GM23338 (cell line): ENCODE measurements around the gene TMEM169. TPM values are rescaled to one million over a fixed set of nuclear protein-coding genes. Genes with fewer than 3 reads are reported as not detected.

Experiments
- ATAC-seq: fragments of 200-7000 bp; cut with Tn5 transposase; 3 replicates; pipeline ENCODE4 v1.9.1; 2020
- DNase-seq: peaks from one replicate; pipeline ENCODE4 v3.0.0-alpha.2; 2015; ENCODE audit warnings: low spot score
- H2AFZ ChIP-seq: fragments of 200-600 bp; sonication (generic); 2 replicates; pipeline ENCODE4 v1.8.0; 2016; ENCODE audit warnings: antibody characterized with exemption, mild to moderate bottlenecking, moderate library complexity
- H3F3A ChIP-seq: fragments of 200-600 bp; sonication (generic); replicated peaks from 2 replicates; pipeline ENCODE4 v1.8.0; 2017; ENCODE audit warnings: antibody characterized with exemption, mixed run types, low read depth
- H3K27ac ChIP-seq: fragments of 200-600 bp; sonication (generic); 2 replicates; pipeline ENCODE4 v1.6.1; 2016; ENCODE audit warnings: low read depth
- H3K27me3 ChIP-seq: fragments of 200-600 bp; sonication (generic); 2 replicates; pipeline ENCODE4 v1.8.0; 2016; ENCODE audit warnings: mild to moderate bottlenecking, mixed run types, moderate library complexity; ENCODE audit not compliant: insufficient read depth
- H3K36me3 ChIP-seq: fragments of 200-600 bp; sonication (generic); 2 replicates; pipeline ENCODE4 v1.8.0; 2016; ENCODE audit warnings: mild to moderate bottlenecking; ENCODE audit not compliant: insufficient read depth
- H3K4me1 ChIP-seq: fragments of 200-600 bp; sonication (generic); 2 replicates; pipeline ENCODE4 v1.8.0; 2016; ENCODE audit warnings: mild to moderate bottlenecking, moderate library complexity; ENCODE audit not compliant: insufficient read depth
- H3K4me2 ChIP-seq: fragments of 200-600 bp; sonication (generic); 2 replicates; pipeline ENCODE4 v1.7.1; 2017; ENCODE audit warnings: mixed run types
- H3K4me3 ChIP-seq: fragments of 200-600 bp; sonication (generic); 2 replicates; pipeline ENCODE4 v1.6.1; 2016; ENCODE audit warnings: mixed run types
- H3K79me2 ChIP-seq: fragments of 200-600 bp; sonication (generic); replicated peaks from 2 replicates; pipeline ENCODE4 v1.8.0; 2017; ENCODE audit warnings: mild to moderate bottlenecking; ENCODE audit not compliant: insufficient read depth
- H3K9me2 ChIP-seq: fragments of 200-600 bp; sonication (generic); 2 replicates; pipeline ENCODE4 v1.8.0; 2017; ENCODE audit not compliant: insufficient read depth
- H4K20me1 ChIP-seq: fragments of 200-600 bp; sonication (generic); replicated peaks from 2 replicates; pipeline ENCODE4 v1.8.0; 2017; ENCODE audit warnings: mild to moderate bottlenecking; ENCODE audit not compliant: insufficient read depth
- H3K27ac Mint-ChIP-seq: 2 replicates; pipeline ENCODE4 v1.8.0; 2020; ENCODE audit warnings: inconsistent platforms, mild to moderate bottlenecking, moderate library complexity, mixed read lengths
- H3K27me3 Mint-ChIP-seq: 3 replicates; pipeline ENCODE4 v1.8.0; 2022; ENCODE audit warnings: low read depth, mild to moderate bottlenecking, moderate library complexity, mixed read lengths, inconsistent platforms; ENCODE audit not compliant: insufficient read depth, poor library complexity
- H3K36me3 Mint-ChIP-seq: 3 replicates; pipeline ENCODE4 v1.8.0; 2021; ENCODE audit warnings: low read depth, mild to moderate bottlenecking, inconsistent platforms, moderate library complexity, mixed read lengths
- H3K4me1 Mint-ChIP-seq: 3 replicates; pipeline ENCODE4 v1.8.0; 2020; ENCODE audit warnings: mild to moderate bottlenecking, inconsistent platforms, mixed read lengths
- H3K4me3 Mint-ChIP-seq: 3 replicates; pipeline ENCODE4 v1.8.0; 2021; ENCODE audit warnings: moderate library complexity, mild to moderate bottlenecking, inconsistent platforms, mixed read lengths
- H3K9me3 Mint-ChIP-seq: 3 replicates; pipeline ENCODE4 v1.8.0; 2020; ENCODE audit warnings: moderate library complexity, mild to moderate bottlenecking, inconsistent platforms, mixed read lengths
- EZH2 ChIP-seq: fragments of 200-600 bp; sonication (generic); IDR thresholded peaks from one replicate; pipeline ENCODE4 v1.8.0; 2017; ENCODE audit warnings: antibody characterized with exemption, mild to moderate bottlenecking, low read depth; ENCODE audit not compliant: unreplicated experiment
- EZH2phosphoT487 ChIP-seq: fragments of 200-600 bp; sonication (generic); IDR thresholded peaks from one replicate; pipeline ENCODE4 v1.8.1; 2018; ENCODE audit warnings: antibody characterized with exemption; ENCODE audit not compliant: unreplicated experiment
- JUNB ChIP-seq: IDR thresholded peaks from one replicate; pipeline ENCODE4 v1.6.1; 2016; ENCODE audit warnings: antibody characterized with exemption; ENCODE audit not compliant: unreplicated experiment
- NANOG ChIP-seq: IDR thresholded peaks from 2 replicates; pipeline ENCODE4 v1.6.1; 2016; ENCODE audit warnings: antibody characterized with exemption, borderline replicate concordance
- ZNF331 ChIP-seq: fragments of 250-450 bp; sonication (Bioruptor Pico); IDR thresholded peaks from 2 replicates; pipeline ENCODE4 v1.5.0; 2020; ENCODE audit warnings: low read depth, mild to moderate bottlenecking, moderate library complexity
- polyA plus RNA-seq: library from polyadenylated mRNA; unstranded; fragments of >200 nt; fragmentation: Nextera tagmentation; extraction: Ambion mirVana; gene quantifications from 2 replicates; pipeline ENCODE4 v1.2.1, GENCODE V29; 2016
- total RNA-seq: library from RNA; depleted of rRNA; stranded (reverse); fragments of >200 nt; shearing (Covaris generic); gene quantifications from 2 replicates; pipeline ENCODE4 v1.2.3, GENCODE V29; 2014
- TF ChIP-seq, protein P1 (sequence below): fragments of 250-450 bp; sonication (Bioruptor Pico); IDR thresholded peaks from 2 replicates; pipeline ENCODE4 v1.5.0; 2020; ENCODE audit warnings: mild to moderate bottlenecking, moderate library complexity
- TF ChIP-seq, protein P2 (sequence below): IDR thresholded peaks from 2 replicates; pipeline ENCODE4 v1.6.1; 2016; ENCODE audit warnings: antibody characterized with exemption
- TF ChIP-seq, protein P3 (sequence below): IDR thresholded peaks from one replicate; pipeline ENCODE4 v1.6.1; 2018; ENCODE audit warnings: antibody characterized with exemption; ENCODE audit not compliant: unreplicated experiment
- TF ChIP-seq, protein P4 (sequence below), 2 experiments: fragments of 200-600 bp in 1 of 2; sonication (generic) in 1 of 2; conservative IDR thresholded peaks; 2 replicates each; pipeline versions ENCODE4 v1.5.1 to v1.6.1; 2016 to 2017; ENCODE audit warnings: antibody characterized with exemption in 2 of 2, low read depth in 2 of 2, mild to moderate bottlenecking in 2 of 2, moderate library complexity in 1 of 2

Gene TMEM169
- total and polyA plus RNA-seq, 2 experiments from 2014 or later, result 1.4 to 3.9 TPM

DNA sequence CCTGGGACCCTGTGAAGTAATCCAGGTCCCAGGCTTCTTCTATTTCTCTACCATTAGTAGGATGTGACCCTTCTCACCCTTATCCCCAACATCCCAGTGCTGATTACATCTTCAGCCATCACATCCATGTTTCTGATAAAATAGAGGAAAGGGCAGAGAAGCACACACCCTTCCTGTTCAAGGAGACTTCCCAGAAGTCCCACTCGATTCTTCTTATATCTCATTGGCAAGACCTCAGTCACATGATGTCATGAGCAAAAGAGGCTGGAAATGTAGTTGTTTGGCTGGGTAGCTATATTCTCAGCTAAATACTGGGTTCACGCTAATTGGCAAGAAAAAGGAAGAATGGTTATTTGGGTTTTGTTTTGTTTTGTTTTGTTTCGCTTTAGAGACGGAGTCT is 19.4 kb downstream of the TMEM169 start:
- no peak overlapping the region for H3K4me2 ChIP-seq
- Mint-ChIP-seq H3K9me3 (no peaks in the 10 kb centered on the region), H3K4me1 (0 out of 3 replicates have a peak, but pooled peaks cover 2% of the 10 kb centered on the region), H3K27me3 (no peaks in the 10 kb centered on the region), H3K36me3 (no peaks in the 10 kb centered on the region), H3K4me3 (no peak overlapping the region), H3K27ac (no peak overlapping the region)
- H3K27me3 ChIP-seq, result no peaks in the 10 kb centered on the region
- H4K20me1 ChIP-seq, result no peaks in the 10 kb centered on the region
- ATAC-seq (no peak), DNase-seq (no peak)
- no peaks in the 10 kb centered on the region for H3K4me1 ChIP-seq
- H3K4me3 ChIP-seq, result no peak overlapping the region
- H3K36me3 ChIP-seq, result no peaks in the 10 kb centered on the region
- no peaks in the 10 kb centered on the region for H3K79me2 ChIP-seq
- H2AFZ ChIP-seq, result no peak overlapping the region
- H3F3A ChIP-seq, result no peaks in the 10 kb centered on the region
- 0 out of 2 replicates have a peak, but pooled peaks cover 4% of the 10 kb centered on the region for H3K9me2 ChIP-seq
- H3K27ac ChIP-seq, result no peak overlapping the region
- TF ChIP-seq, protein P1, sequence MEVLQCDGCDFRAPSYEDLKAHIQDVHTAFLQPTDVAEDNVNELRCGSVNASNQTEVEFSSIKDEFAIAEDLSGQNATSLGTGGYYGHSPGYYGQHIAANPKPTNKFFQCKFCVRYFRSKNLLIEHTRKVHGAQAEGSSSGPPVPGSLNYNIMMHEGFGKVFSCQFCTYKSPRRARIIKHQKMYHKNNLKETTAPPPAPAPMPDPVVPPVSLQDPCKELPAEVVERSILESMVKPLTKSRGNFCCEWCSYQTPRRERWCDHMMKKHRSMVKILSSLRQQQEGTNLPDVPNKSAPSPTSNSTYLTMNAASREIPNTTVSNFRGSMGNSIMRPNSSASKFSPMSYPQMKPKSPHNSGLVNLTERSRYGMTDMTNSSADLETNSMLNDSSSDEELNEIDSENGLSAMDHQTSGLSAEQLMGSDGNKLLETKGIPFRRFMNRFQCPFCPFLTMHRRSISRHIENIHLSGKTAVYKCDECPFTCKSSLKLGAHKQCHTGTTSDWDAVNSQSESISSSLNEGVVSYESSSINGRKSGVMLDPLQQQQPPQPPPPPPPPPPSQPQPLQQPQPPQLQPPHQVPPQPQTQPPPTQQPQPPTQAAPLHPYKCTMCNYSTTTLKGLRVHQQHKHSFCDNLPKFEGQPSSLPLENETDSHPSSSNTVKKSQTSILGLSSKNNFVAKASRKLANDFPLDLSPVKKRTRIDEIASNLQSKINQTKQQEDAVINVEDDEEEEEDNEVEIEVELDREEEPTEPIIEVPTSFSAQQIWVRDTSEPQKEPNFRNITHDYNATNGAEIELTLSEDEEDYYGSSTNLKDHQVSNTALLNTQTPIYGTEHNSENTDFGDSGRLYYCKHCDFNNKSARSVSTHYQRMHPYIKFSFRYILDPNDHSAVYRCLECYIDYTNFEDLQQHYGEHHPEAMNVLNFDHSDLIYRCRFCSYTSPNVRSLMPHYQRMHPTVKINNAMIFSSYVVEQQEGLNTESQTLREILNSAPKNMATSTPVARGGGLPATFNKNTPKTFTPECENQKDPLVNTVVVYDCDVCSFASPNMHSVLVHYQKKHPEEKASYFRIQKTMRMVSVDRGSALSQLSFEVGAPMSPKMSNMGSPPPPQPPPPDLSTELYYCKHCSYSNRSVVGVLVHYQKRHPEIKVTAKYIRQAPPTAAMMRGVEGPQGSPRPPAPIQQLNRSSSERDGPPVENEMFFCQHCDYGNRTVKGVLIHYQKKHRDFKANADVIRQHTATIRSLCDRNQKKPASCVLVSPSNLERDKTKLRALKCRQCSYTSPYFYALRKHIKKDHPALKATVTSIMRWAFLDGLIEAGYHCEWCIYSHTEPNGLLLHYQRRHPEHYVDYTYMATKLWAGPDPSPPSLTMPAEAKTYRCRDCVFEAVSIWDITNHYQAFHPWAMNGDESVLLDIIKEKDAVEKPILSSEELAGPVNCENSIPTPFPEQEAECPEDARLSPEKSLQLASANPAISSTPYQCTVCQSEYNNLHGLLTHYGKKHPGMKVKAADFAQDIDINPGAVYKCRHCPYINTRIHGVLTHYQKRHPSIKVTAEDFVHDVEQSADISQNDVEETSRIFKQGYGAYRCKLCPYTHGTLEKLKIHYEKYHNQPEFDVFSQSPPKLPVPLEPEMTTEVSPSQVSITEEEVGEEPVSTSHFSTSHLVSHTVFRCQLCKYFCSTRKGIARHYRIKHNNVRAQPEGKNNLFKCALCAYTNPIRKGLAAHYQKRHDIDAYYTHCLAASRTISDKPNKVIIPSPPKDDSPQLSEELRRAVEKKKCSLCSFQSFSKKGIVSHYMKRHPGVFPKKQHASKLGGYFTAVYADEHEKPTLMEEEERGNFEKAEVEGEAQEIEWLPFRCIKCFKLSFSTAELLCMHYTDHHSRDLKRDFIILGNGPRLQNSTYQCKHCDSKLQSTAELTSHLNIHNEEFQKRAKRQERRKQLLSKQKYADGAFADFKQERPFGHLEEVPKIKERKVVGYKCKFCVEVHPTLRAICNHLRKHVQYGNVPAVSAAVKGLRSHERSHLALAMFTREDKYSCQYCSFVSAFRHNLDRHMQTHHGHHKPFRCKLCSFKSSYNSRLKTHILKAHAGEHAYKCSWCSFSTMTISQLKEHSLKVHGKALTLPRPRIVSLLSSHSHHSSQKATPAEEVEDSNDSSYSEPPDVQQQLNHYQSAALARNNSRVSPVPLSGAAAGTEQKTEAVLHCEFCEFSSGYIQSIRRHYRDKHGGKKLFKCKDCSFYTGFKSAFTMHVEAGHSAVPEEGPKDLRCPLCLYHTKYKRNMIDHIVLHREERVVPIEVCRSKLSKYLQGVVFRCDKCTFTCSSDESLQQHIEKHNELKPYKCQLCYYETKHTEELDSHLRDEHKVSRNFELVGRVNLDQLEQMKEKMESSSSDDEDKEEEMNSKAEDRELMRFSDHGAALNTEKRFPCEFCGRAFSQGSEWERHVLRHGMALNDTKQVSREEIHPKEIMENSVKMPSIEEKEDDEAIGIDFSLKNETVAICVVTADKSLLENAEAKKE (CRISPR knock-in tag), result no peak
- no peak for TF ChIP-seq EZH2

DNA sequence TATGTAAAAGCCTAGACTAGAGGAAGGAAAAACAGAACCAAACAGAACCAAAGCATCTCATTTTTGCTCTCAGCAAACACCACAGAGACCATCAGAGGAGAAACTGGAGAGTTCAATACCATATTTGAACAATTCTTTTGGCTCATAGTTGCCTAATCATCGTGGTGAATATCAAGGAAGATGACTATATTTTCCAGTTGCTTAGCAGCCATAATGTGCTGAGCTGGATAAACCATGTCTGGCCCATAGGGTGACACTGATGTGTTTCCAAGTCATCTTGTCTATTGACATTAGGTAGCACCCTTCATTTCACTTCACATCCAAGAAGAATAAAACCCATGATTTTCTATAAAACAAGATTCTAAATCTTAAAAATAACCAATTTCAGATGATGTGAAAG is 21.5 kb downstream of the TMEM169 start:
- no peak overlapping the region for H3K4me3 Mint-ChIP-seq
- Histone ChIP-seq H3F3A (no peaks in the 10 kb centered on the region), H3K27me3 (no peaks in the 10 kb centered on the region), H3K4me3 (no peak overlapping the region), H3K4me1 (peaks cover 8% of the 10 kb centered on the region; the same call in 1 of the 2 replicates), H3K79me2 (no peaks in the 10 kb centered on the region), H4K20me1 (no peaks in the 10 kb centered on the region), H3K27ac (no peak overlapping the region), H3K36me3 (no peaks in the 10 kb centered on the region), H3K4me2 (no peak overlapping the region), H3K9me2 (0 out of 2 replicates have a peak, but pooled peaks cover 4% of the 10 kb centered on the region), H2AFZ (no peak overlapping the region)
- peaks cover 9% of the 10 kb centered on the region; the same call in 2 of the 3 replicates for H3K4me1 Mint-ChIP-seq
- no peak overlapping the region for H3K27ac Mint-ChIP-seq
- no peaks in the 10 kb centered on the region for H3K27me3 Mint-ChIP-seq
- no peak for DNase-seq
- no peaks in the 10 kb centered on the region for H3K9me3 Mint-ChIP-seq
- no peak for ATAC-seq
- no peaks in the 10 kb centered on the region for H3K36me3 Mint-ChIP-seq
- TF ChIP-seq EZH2, result no peak
- TF ChIP-seq, protein P2, sequence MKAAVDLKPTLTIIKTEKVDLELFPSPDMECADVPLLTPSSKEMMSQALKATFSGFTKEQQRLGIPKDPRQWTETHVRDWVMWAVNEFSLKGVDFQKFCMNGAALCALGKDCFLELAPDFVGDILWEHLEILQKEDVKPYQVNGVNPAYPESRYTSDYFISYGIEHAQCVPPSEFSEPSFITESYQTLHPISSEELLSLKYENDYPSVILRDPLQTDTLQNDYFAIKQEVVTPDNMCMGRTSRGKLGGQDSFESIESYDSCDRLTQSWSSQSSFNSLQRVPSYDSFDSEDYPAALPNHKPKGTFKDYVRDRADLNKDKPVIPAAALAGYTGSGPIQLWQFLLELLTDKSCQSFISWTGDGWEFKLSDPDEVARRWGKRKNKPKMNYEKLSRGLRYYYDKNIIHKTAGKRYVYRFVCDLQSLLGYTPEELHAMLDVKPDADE, result no peak
- TF ChIP-seq, protein P3, sequence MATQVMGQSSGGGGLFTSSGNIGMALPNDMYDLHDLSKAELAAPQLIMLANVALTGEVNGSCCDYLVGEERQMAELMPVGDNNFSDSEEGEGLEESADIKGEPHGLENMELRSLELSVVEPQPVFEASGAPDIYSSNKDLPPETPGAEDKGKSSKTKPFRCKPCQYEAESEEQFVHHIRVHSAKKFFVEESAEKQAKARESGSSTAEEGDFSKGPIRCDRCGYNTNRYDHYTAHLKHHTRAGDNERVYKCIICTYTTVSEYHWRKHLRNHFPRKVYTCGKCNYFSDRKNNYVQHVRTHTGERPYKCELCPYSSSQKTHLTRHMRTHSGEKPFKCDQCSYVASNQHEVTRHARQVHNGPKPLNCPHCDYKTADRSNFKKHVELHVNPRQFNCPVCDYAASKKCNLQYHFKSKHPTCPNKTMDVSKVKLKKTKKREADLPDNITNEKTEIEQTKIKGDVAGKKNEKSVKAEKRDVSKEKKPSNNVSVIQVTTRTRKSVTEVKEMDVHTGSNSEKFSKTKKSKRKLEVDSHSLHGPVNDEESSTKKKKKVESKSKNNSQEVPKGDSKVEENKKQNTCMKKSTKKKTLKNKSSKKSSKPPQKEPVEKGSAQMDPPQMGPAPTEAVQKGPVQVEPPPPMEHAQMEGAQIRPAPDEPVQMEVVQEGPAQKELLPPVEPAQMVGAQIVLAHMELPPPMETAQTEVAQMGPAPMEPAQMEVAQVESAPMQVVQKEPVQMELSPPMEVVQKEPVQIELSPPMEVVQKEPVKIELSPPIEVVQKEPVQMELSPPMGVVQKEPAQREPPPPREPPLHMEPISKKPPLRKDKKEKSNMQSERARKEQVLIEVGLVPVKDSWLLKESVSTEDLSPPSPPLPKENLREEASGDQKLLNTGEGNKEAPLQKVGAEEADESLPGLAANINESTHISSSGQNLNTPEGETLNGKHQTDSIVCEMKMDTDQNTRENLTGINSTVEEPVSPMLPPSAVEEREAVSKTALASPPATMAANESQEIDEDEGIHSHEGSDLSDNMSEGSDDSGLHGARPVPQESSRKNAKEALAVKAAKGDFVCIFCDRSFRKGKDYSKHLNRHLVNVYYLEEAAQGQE, result no peak
- TF ChIP-seq, protein P4, sequence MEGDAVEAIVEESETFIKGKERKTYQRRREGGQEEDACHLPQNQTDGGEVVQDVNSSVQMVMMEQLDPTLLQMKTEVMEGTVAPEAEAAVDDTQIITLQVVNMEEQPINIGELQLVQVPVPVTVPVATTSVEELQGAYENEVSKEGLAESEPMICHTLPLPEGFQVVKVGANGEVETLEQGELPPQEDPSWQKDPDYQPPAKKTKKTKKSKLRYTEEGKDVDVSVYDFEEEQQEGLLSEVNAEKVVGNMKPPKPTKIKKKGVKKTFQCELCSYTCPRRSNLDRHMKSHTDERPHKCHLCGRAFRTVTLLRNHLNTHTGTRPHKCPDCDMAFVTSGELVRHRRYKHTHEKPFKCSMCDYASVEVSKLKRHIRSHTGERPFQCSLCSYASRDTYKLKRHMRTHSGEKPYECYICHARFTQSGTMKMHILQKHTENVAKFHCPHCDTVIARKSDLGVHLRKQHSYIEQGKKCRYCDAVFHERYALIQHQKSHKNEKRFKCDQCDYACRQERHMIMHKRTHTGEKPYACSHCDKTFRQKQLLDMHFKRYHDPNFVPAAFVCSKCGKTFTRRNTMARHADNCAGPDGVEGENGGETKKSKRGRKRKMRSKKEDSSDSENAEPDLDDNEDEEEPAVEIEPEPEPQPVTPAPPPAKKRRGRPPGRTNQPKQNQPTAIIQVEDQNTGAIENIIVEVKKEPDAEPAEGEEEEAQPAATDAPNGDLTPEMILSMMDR (conservative IDR thresholded peaks at IDR 0.05; ENCODE audit: low read depth in 2 of 2), result no peak
- TF ChIP-seq JUNB, result no peak
- TF ChIP-seq ZNF331, result no peak
- no peak for TF ChIP-seq EZH2phosphoT487
- no peak for TF ChIP-seq NANOG
